ENCODE data around the gene PHF1. TPM values are rescaled to one million over a fixed set of nuclear protein-coding genes. Genes with fewer than 3 reads are reported as not detected.

The PHF1 gene
- total and polyA plus RNA-seq, 2 of the 4 experiments (the other 2 are of a cell fraction), result 9.0 to 47.2 TPM

- no peak for ATAC-seq (ENCODE audit: low read depth)
- Histone ChIP-seq H3K9me3 (ENCODE audit: control insufficient read depth, insufficient read depth, low read length) (no peaks in the 10 kb centered on the region), H3K27ac (ENCODE audit: insufficient read depth, low read length) (peak overlapping the region; percentile 33; the same call in 1 of the 2 replicates), H4K20me1 (ENCODE audit: insufficient read depth, low read length) (peaks cover 40% of the 10 kb centered on the region), H3K4me2 (ENCODE audit: low read depth, low read length) (peak overlapping the region; percentile 96), H3K4ac (ENCODE audit: low read depth, low read length) (peak overlapping the region; percentile 61), H3K4me1 (ENCODE audit: control insufficient read depth, insufficient read depth, low read length) (peaks cover 44% of the 10 kb centered on the region), H3K9ac (ENCODE audit: low read depth, low read length) (peak overlapping the region; percentile 59; the same call in 1 of the 2 replicates), H3K36me3 (ENCODE audit: control insufficient read depth, insufficient read depth, low read length) (peaks cover 18% of the 10 kb centered on the region), H3K23ac (ENCODE audit: low read depth, low read length) (peak overlapping the region; percentile 88), H3K9me1 (ENCODE audit: insufficient read depth, low read length) (peaks cover 40% of the 10 kb centered on the region), H4K8ac (ENCODE audit: low read depth in 2 of 2, low read length in 2 of 2) (peak overlapping the region in 1 of 2 experiments; percentile 54; a peak in 1 of 4 replicates), H4K91ac (ENCODE audit: insufficient read depth, low read depth, low read length) (no peak overlapping the region; the same call in 1 of the 2 replicates), H4K5ac (ENCODE audit: low read depth, low read length) (no peak overlapping the region), H3K56ac (ENCODE audit: extremely low read depth, insufficient read depth, low read length) (no peak overlapping the region), H2AK5ac (ENCODE audit: low read depth, low read length) (peak overlapping the region; percentile 81), H2BK15ac (ENCODE audit: low read depth, low read length) (no peak overlapping the region), H2BK5ac (ENCODE audit: low read depth, low read length, poor library complexity, severe bottlenecking) (no peak overlapping the region), H2AK9ac (replicated peaks; ENCODE audit: low read depth, low read length, poor library complexity) (peak overlapping the region; percentile 92), H2AFZ (replicated peaks; ENCODE audit: low read length, poor library complexity) (peak overlapping the region; percentile 75), H3K18ac (ENCODE audit: low read depth, low read length) (peak overlapping the region; percentile 4; the same call in 1 of the 2 replicates), H2BK20ac (ENCODE audit: low read depth, low read length) (no peak overlapping the region), H3K79me1 (ENCODE audit: low read depth in 1 of 2, low read length in 2 of 2) (peaks cover 37 to 93% of the 10 kb centered on the region in 2 experiments), H3K14ac (replicated peaks; ENCODE audit: low read depth, low read length) (0 out of 2 replicates have a peak overlapping the region, but pooled peaks have one; percentile 14), H3K4me3 (ENCODE audit: insufficient read depth, low read depth, low read length) (peak overlapping the region; percentile 94), H3K27me3 (ENCODE audit: control insufficient read depth, insufficient read depth, low read length) (no peaks in the 10 kb centered on the region), H2BK120ac (ENCODE audit: low read depth, low read length) (peak overlapping the region; percentile 32; the same call in 1 of the 2 replicates)
- in situ Hi-C loops (cut with MboI; ENCODE audit: low sequenced_read_pairs), result no loop called here
- BruUV-seq (replicated peaks), result no TSS peak
- intact Hi-C loops (cut with micrococcal nuclease), result no loop called here
- ChIA-PET CTCF (interaction anchor here (0.9 kb wide), 1 partner anchor 10 kb away, joined by 3 read pairs; no protein-coding TSS in a partner anchor), POLR2A (ENCODE audit: unreplicated experiment) (no interaction called here)
- DNase-seq, result no peak
- dilution Hi-C loops (cut with HindIII; ENCODE audit: low sequenced_read_pairs, unreplicated experiment), result no loop called here
- TF ChIP-seq MXI1 (IDR thresholded peaks at IDR 0.05; ENCODE audit: borderline replicate concordance, low read depth, low read length) (peak; percentile 55; the same call in 1 of the 2 replicates), BHLHE40 (IDR thresholded peaks at IDR 0.05; ENCODE audit: low read depth, low read length) (no peak), SMC3 (IDR thresholded peaks at IDR 0.05; ENCODE audit: low read depth, low read length) (no peak), RAD21 (IDR thresholded peaks at IDR 0.05; ENCODE audit: low read length) (0 out of 2 replicates have a peak, but pooled peaks have one; percentile 9), CEBPB (IDR thresholded peaks at IDR 0.05; ENCODE audit: low read depth, low read length) (no peak), POLR2A (IDR thresholded peaks at IDR 0.05; ENCODE audit: low read depth, low read length) (no peak)
- WGBS, 2 experiments (ENCODE audit: extremely low coverage in 2 of 2, insufficient read length in 1 of 2), result 10% methylated on average over 24 of the region's 33 CpGs; no CpG with 5 or more reads in 1 of the 2 experiments
Measured at GRCh38 chr6:33428224-33428965, 17.6 kb downstream of the PHF1 start.
